HEK293 (cell line): Measurements from ENCODE around the gene NMNAT2.

Experiments
- CTCF ChIA-PET: fragments of 350-600 bp; formaldehyde crosslinking; extraction: SDS; loops from one replicate; lab custom pipeline; 2021; ENCODE audit warnings: antibody characterized with exemption; lab: Yijun Ruan, JAX
- POLR2A ChIA-PET: fragments of 300-600 bp; formaldehyde crosslinking; extraction: SDS; loops from one replicate; lab custom pipeline; 2020; ENCODE audit warnings: antibody characterized with exemption, inconsistent platforms; lab: Yijun Ruan, JAX
- H3K27ac ChIP-seq: fragments of 200-500 bp; sonication (Bioruptor generic); 2 replicates; pipeline ENCODE4 v1.5.1; 2014; ENCODE audit warnings: low read depth, low read length, control low read depth, inconsistent platforms; ENCODE audit errors: extremely low read depth
- H3K36me3 ChIP-seq, 2 experiments: fragments of 200-500 bp in 1 of 2; sonication (Bioruptor generic) in 1 of 2; 1 replicate in 1 of 2; 2 replicates in 1 of 2; pipeline ENCODE4 v1.5.1; 2014 to 2017; ENCODE audit warnings: inconsistent platforms in 2 of 2, low read length in 2 of 2; ENCODE audit not compliant: control insufficient read depth in 2 of 2, insufficient read depth in 1 of 2
- H3K4me1 ChIP-seq: fragments of 200-500 bp; sonication (Bioruptor generic); 2 replicates; pipeline ENCODE4 v1.5.1; 2014; ENCODE audit warnings: mild to moderate bottlenecking, low read length, inconsistent platforms; ENCODE audit not compliant: control insufficient read depth, insufficient read depth
- H3K4me3 ChIP-seq: 2 replicates; pipeline ENCODE4 v1.5.1; 2011; ENCODE audit warnings: low read depth, mild to moderate bottlenecking, control low read depth, low read length, moderate library complexity
- H3K9me3 ChIP-seq: fragments of 200-500 bp; sonication (Bioruptor generic); 2 replicates; pipeline ENCODE4 v1.5.1; 2014; ENCODE audit warnings: low read depth, low read length, inconsistent platforms; ENCODE audit not compliant: control insufficient read depth, insufficient read depth
- GFI1B ChIP-seq: fragments of 450-650 bp; formaldehyde crosslinking; IDR thresholded peaks from 2 replicates; pipeline ENCODE4 v1.5.1; 2016; ENCODE audit warnings: missing biosample characterization, missing genetic modification characterization
- GLIS1 ChIP-seq: fragments of 450-650 bp; formaldehyde crosslinking; IDR thresholded peaks from 2 replicates; pipeline ENCODE4 v1.5.1; 2016; ENCODE audit warnings: missing biosample characterization, missing genetic modification characterization
- GLIS2 ChIP-seq: fragments of 450-650 bp; formaldehyde crosslinking; IDR thresholded peaks from 2 replicates; pipeline ENCODE4 v1.5.1; 2016; ENCODE audit warnings: missing biosample characterization, missing genetic modification characterization
- PRDM10 ChIP-seq: fragments of 450-650 bp; formaldehyde crosslinking; IDR thresholded peaks from 2 replicates; pipeline ENCODE4 v1.5.1; 2016; ENCODE audit warnings: missing biosample characterization, missing genetic modification characterization
- TRIM28 ChIP-seq: IDR thresholded peaks from 2 replicates; pipeline ENCODE4 v1.6.1; 2011; ENCODE audit warnings: low read length, control low read depth, borderline replicate concordance
- ZBTB17 ChIP-seq: fragments of 450-650 bp; formaldehyde crosslinking; IDR thresholded peaks from 2 replicates; pipeline ENCODE4 v1.5.1; 2016; ENCODE audit warnings: missing biosample characterization, missing genetic modification characterization
- ZBTB7A ChIP-seq: fragments of 450-650 bp; formaldehyde crosslinking; IDR thresholded peaks from 2 replicates; pipeline ENCODE4 v1.5.1; 2016; ENCODE audit warnings: low read depth, missing biosample characterization, missing genetic modification characterization
- ZFP3 ChIP-seq: fragments of 450-650 bp; formaldehyde crosslinking; IDR thresholded peaks from 2 replicates; pipeline ENCODE4 v1.5.1; 2016; ENCODE audit warnings: low read depth, missing biosample characterization, missing genetic modification characterization
- ZFP69B ChIP-seq: fragments of 450-650 bp; formaldehyde crosslinking; IDR thresholded peaks from 2 replicates; pipeline ENCODE4 v1.5.1; 2016; ENCODE audit warnings: missing biosample characterization, missing genetic modification characterization
- ZNF140 ChIP-seq: fragments of 450-650 bp; formaldehyde crosslinking; IDR thresholded peaks from 2 replicates; pipeline ENCODE4 v1.5.1; 2016; ENCODE audit warnings: missing biosample characterization, missing genetic modification characterization
- ZNF155 ChIP-seq: fragments of 450-650 bp; formaldehyde crosslinking; IDR thresholded peaks from 2 replicates; pipeline ENCODE4 v1.5.1; 2016; ENCODE audit warnings: missing biosample characterization, missing genetic modification characterization
- ZNF266 ChIP-seq: fragments of 450-650 bp; formaldehyde crosslinking; IDR thresholded peaks from 2 replicates; pipeline ENCODE4 v1.5.1; 2016; ENCODE audit warnings: missing biosample characterization, missing genetic modification characterization, low read depth
- ZNF302 ChIP-seq: fragments of 450-650 bp; formaldehyde crosslinking; IDR thresholded peaks from 2 replicates; pipeline ENCODE4 v1.5.1; 2016; ENCODE audit warnings: missing biosample characterization, missing genetic modification characterization, low read depth
- ZNF350 ChIP-seq: fragments of 450-650 bp; formaldehyde crosslinking; IDR thresholded peaks from 2 replicates; pipeline ENCODE4 v1.5.0; 2017; ENCODE audit warnings: missing biosample characterization, mild to moderate bottlenecking, missing genetic modification characterization
- ZNF37A ChIP-seq: fragments of 450-650 bp; IDR thresholded peaks from 2 replicates; pipeline ENCODE4 v1.5.1; 2018; ENCODE audit warnings: missing biosample characterization, missing genetic modification characterization
- ZNF48 ChIP-seq: fragments of 450-650 bp; formaldehyde crosslinking; IDR thresholded peaks from 2 replicates; pipeline ENCODE4 v1.5.1; 2016; ENCODE audit warnings: missing biosample characterization, missing genetic modification characterization
- ZNF621 ChIP-seq: fragments of 450-650 bp; formaldehyde crosslinking; IDR thresholded peaks from 2 replicates; pipeline ENCODE4 v1.5.1; 2017; ENCODE audit warnings: missing biosample characterization, missing genetic modification characterization
- ZNF629 ChIP-seq: fragments of 450-650 bp; formaldehyde crosslinking; IDR thresholded peaks from 2 replicates; pipeline ENCODE4 v1.5.1; 2017; ENCODE audit warnings: missing biosample characterization, missing genetic modification characterization
- ZNF639 ChIP-seq: fragments of 450-650 bp; formaldehyde crosslinking; IDR thresholded peaks from 2 replicates; pipeline ENCODE4 v1.5.1; 2016; ENCODE audit warnings: missing biosample characterization, missing genetic modification characterization
- ZNF704 ChIP-seq: fragments of 450-650 bp; formaldehyde crosslinking; IDR thresholded peaks from 2 replicates; pipeline ENCODE4 v1.5.1; 2016; ENCODE audit warnings: missing biosample characterization, missing genetic modification characterization
- ZNF76 ChIP-seq: fragments of 450-650 bp; formaldehyde crosslinking; IDR thresholded peaks from 2 replicates; pipeline ENCODE4; 2016; ENCODE audit warnings: low read depth, missing biosample characterization, missing genetic modification characterization, borderline replicate concordance
- ZNF785 ChIP-seq: fragments of 450-650 bp; formaldehyde crosslinking; IDR thresholded peaks from 2 replicates; pipeline ENCODE4 v1.5.1; 2016; ENCODE audit warnings: missing biosample characterization, missing genetic modification characterization
- ZNF830 ChIP-seq: fragments of 450-650 bp; IDR thresholded peaks from 2 replicates; pipeline ENCODE4 v1.5.0; 2018; ENCODE audit warnings: missing biosample characterization, missing genetic modification characterization, low read depth, mild to moderate bottlenecking, moderate library complexity
- ZNF843 ChIP-seq: fragments of 450-650 bp; formaldehyde crosslinking; IDR thresholded peaks from 2 replicates; pipeline ENCODE4 v1.5.1; 2016; ENCODE audit warnings: missing biosample characterization, missing genetic modification characterization
- TF ChIP-seq, protein P1 (sequence below): fragments of 450-650 bp; formaldehyde crosslinking; optimal IDR thresholded peaks from 2 replicates; pipeline ENCODE3; 2016; ENCODE audit warnings: missing biosample characterization, mild to moderate bottlenecking, missing genetic modification characterization

NMNAT2 gene

GRCh38 chr1:183303323-183303645 lies 114.9 kb downstream of the NMNAT2 start:
- ChIA-PET CTCF (interaction anchor here (1.1 kb wide), 1 partner anchor 156 kb away, joined by 3 read pairs; no protein-coding TSS in a partner anchor), POLR2A (no interaction called here)
- H3K4me3 ChIP-seq: no peak overlapping the region
- H3K4me1 ChIP-seq: peaks cover 6% of the 10 kb centered on the region; the same call in 1 of the 2 replicates
- no peaks in the 10 kb centered on the region for H3K36me3 ChIP-seq
- TF ChIP-seq ZNF629 (tag by site-specific recombination): 0 out of 2 replicates have a peak, but pooled peaks have one; percentile 3
- TF ChIP-seq ZNF140: no peak
- H3K27ac ChIP-seq: no peak overlapping the region
- no peaks in the 10 kb centered on the region for H3K9me3 ChIP-seq

DNA sequence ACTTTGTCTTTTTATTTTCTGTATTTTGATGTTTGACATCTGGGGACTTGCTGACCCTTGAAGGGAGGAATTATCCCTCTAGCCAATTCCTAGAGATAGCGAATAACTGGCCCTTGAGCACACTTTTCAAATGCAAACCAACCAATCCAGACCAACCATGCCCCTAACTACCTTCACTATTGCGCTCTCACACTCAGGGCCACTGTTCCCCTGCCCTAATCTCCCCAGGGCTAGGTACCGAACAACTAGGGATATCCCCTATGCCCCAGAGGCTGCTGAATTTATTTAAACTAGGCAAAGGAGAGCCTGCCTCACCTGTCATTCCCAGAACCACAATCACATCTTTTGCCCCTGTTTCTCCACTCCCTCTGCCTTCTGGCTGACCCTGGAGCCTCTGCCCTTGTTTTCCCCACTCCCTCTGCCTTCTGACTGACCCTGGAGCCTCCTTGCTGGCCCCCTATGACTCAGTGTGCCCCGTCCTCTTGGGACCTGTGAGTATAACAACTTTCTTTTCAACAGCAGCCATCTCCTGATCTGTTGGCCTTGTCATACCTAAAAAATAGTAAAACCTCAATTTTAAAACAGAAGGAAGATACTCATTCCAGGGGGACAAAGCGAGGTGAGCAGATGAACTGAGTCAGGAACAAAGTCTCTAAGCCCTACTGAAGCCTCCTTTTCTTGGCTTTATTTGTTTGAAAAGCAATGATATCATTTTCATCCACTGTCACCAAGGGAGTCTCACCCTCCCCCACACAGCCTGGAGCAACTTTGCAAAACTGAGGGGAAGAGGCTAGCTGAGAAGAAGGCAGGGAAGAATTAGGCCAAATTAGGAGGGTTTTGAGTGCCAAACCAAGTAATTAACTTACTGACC lies 115.5 kb downstream of the NMNAT2 start:
- peaks cover 6% of the 10 kb centered on the region; the same call in 1 of the 2 replicates for H3K4me1 ChIP-seq
- POLR2A ChIA-PET: no interaction called here
- H3K27ac ChIP-seq: no peak overlapping the region
- no peaks in the 10 kb centered on the region for H3K36me3 ChIP-seq
- CTCF ChIA-PET: no interaction called here
- peak; percentile 93; the same call in 1 of the 2 replicates for TF ChIP-seq ZNF266 (tag by site-specific recombination)
- TF ChIP-seq TRIM28: 0 out of 2 replicates have a peak, but pooled peaks have one; percentile 12
- no peak for TF ChIP-seq ZNF830
- TF ChIP-seq, protein P1, sequence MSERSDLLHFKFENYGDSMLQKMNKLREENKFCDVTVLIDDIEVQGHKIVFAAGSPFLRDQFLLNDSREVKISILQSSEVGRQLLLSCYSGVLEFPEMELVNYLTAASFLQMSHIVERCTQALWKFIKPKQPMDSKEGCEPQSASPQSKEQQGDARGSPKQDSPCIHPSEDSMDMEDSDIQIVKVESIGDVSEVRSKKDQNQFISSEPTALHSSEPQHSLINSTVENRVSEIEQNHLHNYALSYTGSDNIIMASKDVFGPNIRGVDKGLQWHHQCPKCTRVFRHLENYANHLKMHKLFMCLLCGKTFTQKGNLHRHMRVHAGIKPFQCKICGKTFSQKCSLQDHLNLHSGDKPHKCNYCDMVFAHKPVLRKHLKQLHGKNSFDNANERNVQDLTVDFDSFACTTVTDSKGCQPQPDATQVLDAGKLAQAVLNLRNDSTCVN: no peak
- 0 out of 2 replicates have a peak, but pooled peaks have one; percentile 20 for TF ChIP-seq ZNF629 (tag by site-specific recombination)
- TF ChIP-seq, all 188 proteins: peak for 3
- H3K9me3 ChIP-seq: no peaks in the 10 kb centered on the region
- H3K4me3 ChIP-seq: no peak overlapping the region

GRCh38 chr1:183301239-183301638 lies 116.9 kb downstream of the NMNAT2 start:
- Histone ChIP-seq H3K4me3 (no peak overlapping the region), H3K4me1 (peaks cover 6% of the 10 kb centered on the region; the same call in 1 of the 2 replicates), H3K27ac (no peak overlapping the region), H3K9me3 (no peaks in the 10 kb centered on the region), H3K36me3 (no peaks in the 10 kb centered on the region)
- CTCF ChIA-PET: no interaction called here
- POLR2A ChIA-PET: no interaction called here
- TF ChIP-seq PRDM10 (tag by site-specific recombination) (no peak), ZNF37A (tag by site-specific recombination) (no peak), ZFP3 (tag by site-specific recombination) (no peak), ZNF785 (tag by site-specific recombination) (no peak), ZNF302 (tag by site-specific recombination) (no peak), GLIS2 (tag by site-specific recombination) (no peak), ZBTB7A (tag by site-specific recombination) (no peak), ZNF621 (no peak), ZFP69B (tag by site-specific recombination) (no peak), ZNF155 (tag by site-specific recombination) (no peak), ZNF48 (tag by site-specific recombination) (no peak), ZBTB17 (no peak), GFI1B (tag by site-specific recombination) (no peak), ZNF843 (tag by site-specific recombination) (no peak), ZNF350 (tag by site-specific recombination) (no peak), ZNF76 (tag by site-specific recombination) (no peak), GLIS1 (tag by site-specific recombination) (no peak), ZNF639 (tag by site-specific recombination) (no peak), ZNF704 (tag by site-specific recombination) (no peak)
